NCI-H1417 (cell line): ENCODE data around the gene CFAP251.
A peak's percentile ranks its signal among the peaks of the same experiment; 100 is the strongest.

ENCODE experiments used
- DNase-seq, 3 experiments: peaks; one replicate each; lab custom pipeline; 2025; lab: John Stamatoyannopoulos, UW

Gene CFAP251

GRCh38 chr12:121947981-121948380 is 29.6 kb downstream of the CFAP251 start:
- no peak for DNase-seq

- DNase-seq = no peak
Observed at GRCh38 chr12:121949648-121950397, 31.4 kb downstream of the CFAP251 start.

GRCh38 chr12:121953117-121953692 is 34.8 kb downstream of the CFAP251 start:
- no peak for DNase-seq

GRCh38 chr12:121953695-121954094 is 35.3 kb downstream of the CFAP251 start:
- DNase-seq = peak in 1 of 3 experiments; percentile 52

GRCh38 chr12:121955258-121956237 is 37.2 kb downstream of the CFAP251 start:
- DNase-seq = peak in 1 of 3 experiments; percentile 26

GRCh38 chr12:121957861-121958515 is 39.6 kb downstream of the CFAP251 start:
- no peak for DNase-seq

- peak in 1 of 3 experiments; percentile 87 for DNase-seq
Observed at GRCh38 chr12:121958541-121959240, 40.3 kb downstream of the CFAP251 start.

GRCh38 chr12:121960541-121960940 is 42.1 kb downstream of the CFAP251 start:
- DNase-seq = no peak

- DNase-seq = no peak
Observed at GRCh38 chr12:121961195-121961879, 42.9 kb downstream of the CFAP251 start.

GRCh38 chr12:121963341-121964018 is 45.1 kb downstream of the CFAP251 start:
- no peak for DNase-seq

GRCh38 chr12:121964813-121965643 is 46.6 kb downstream of the CFAP251 start:
- no peak for DNase-seq

- DNase-seq = no peak
Observed at GRCh38 chr12:121966959-121967358, 48.6 kb downstream of the CFAP251 start.

- DNase-seq = no peak
Observed at GRCh38 chr12:121968876-121969275, 50.5 kb downstream of the CFAP251 start.

- no peak for DNase-seq
Observed at GRCh38 chr12:121969726-121970125, 51.3 kb downstream of the CFAP251 start.

- no peak for DNase-seq
Observed at GRCh38 chr12:121970581-121971300, 52.3 kb downstream of the CFAP251 start.

- no peak for DNase-seq
Observed at GRCh38 chr12:121974026-121974985, 55.9 kb downstream of the CFAP251 start.

- no peak for DNase-seq
Observed at GRCh38 chr12:121975021-121975420, 56.6 kb downstream of the CFAP251 start.
